GM12801 (cell line): ENCODE measurements around the gene FHOD3.

Experiments
- TF ChIP-seq, protein P1 (sequence below): IDR thresholded peaks from one replicate; pipeline ENCODE4 v1.5.1; 2011; ENCODE audit warnings: control low read depth; ENCODE audit not compliant: insufficient read length; ENCODE audit errors: extremely low read depth

FHOD3 gene

DNA sequence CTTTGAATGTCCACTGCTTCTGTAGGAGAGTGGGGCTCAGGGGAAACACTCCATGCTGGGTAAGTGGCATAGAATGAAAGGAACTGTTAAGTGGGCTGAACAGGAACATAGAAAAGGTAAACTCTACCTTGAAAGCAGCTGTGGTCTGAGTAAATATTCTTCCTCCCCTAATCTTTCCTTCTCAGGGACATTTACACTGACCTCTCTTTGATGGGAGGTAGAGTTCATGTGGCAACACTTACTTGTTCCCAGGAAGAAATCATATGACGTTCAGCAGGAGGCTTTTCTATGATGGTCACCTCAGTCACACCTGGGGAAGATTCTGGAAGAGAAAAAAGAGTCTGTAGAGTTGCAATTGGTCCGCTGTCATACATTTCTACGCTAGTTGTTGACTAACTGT, 521.1 kb downstream of the FHOD3 start:
- TF ChIP-seq, protein P1, sequence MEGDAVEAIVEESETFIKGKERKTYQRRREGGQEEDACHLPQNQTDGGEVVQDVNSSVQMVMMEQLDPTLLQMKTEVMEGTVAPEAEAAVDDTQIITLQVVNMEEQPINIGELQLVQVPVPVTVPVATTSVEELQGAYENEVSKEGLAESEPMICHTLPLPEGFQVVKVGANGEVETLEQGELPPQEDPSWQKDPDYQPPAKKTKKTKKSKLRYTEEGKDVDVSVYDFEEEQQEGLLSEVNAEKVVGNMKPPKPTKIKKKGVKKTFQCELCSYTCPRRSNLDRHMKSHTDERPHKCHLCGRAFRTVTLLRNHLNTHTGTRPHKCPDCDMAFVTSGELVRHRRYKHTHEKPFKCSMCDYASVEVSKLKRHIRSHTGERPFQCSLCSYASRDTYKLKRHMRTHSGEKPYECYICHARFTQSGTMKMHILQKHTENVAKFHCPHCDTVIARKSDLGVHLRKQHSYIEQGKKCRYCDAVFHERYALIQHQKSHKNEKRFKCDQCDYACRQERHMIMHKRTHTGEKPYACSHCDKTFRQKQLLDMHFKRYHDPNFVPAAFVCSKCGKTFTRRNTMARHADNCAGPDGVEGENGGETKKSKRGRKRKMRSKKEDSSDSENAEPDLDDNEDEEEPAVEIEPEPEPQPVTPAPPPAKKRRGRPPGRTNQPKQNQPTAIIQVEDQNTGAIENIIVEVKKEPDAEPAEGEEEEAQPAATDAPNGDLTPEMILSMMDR: no peak

DNA sequence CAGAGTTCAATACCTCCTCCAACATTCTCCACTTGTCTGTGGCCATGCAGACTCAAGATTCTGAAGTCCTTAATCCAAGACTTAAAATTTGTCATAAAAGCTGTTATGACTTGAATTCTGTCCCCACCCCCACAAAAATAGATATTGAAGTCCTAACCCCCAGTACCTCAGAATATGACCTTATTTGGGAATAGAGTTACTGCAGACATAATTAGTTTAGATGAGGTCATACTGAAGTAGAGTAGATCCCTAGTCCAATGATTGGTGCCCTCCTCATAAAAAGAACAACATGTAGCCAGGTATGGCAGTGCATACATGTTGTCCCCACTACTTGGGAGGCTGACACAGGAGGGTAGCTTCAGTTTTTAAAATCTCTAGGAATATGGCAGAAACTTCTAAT, 522.1 kb downstream of the FHOD3 start:
- TF ChIP-seq, protein P1: no peak

DNA sequence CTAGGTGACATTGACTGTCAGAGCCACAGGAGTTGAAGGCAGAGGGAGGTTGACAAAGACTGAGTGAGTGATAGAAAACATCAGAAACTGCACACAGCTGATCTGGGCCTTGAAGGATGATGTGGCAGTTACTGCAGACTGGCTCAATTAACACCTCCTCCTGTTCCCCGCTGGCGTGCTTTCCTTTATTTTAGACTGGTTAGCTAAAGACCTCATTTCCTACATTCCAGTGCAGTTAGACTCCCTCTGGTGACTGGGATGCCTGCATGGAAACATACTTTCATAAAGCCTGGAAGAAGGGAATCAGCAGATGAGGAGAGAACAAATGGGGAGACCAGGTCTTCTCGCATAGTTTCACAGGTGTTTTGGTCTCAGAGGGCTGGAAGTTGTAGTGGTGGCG, 524.2 kb downstream of the FHOD3 start:
- TF ChIP-seq, protein P1: no peak

DNA sequence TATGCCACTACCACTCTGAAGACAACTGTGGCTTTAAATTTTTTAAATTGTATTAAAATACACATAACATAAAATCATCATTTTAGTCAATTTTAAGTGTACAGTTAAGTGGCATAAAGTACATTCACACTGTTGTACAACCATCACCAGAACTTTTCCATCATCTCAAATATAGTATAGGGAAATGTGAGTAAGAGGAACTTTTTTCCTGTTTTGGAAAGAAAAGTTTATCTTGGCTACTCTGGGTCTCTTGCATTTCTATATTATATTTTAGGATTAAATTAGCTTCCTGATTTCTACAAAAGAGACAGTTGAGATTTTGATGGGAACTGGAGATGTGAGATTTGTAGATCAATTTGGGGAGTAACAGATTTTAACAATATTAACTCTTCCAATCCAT, 528.0 kb downstream of the FHOD3 start:
- TF ChIP-seq, protein P1: no peak

DNA sequence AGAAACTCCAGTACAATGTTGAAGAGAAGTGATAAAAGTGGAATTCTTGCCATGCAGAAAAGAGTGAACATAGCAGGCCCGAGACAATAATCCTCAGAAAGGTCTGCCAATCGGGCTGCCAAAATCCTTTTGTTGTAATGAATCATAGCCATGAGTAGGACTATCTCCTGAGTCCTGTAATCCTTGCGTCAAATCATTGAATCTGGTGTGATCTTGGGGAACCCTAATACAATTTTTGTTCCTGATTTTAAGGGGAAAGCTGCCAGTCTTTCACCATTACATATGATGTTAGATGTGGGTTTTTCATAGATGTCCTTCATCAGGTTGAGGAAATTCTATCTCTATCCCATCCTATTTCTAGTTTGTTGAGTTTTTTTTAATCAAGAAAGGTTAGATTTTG, 529.0 kb downstream of the FHOD3 start:
- TF ChIP-seq, protein P1: no peak

DNA sequence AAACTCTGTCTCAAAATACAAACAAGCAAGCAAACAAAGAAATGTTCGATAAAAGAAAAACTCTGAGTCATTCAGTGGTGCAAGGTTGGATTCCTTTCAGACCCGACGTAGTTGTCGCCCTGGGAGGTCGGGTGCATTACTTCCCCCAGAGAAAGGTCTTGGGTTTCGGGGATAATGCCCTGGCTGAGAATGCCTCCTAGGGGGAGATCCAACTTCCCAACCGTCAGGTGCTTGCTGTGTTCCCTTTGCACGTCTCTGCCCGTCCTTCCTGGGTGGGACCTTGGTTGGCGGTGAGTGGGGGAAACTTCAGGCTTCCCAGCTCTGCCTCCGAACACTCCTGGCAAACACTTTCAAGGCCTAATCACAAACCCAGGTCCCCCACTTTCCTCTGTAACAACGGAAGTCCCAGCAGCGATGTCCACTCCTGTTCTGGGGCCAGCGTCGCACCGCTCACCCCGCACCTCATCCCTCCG, 530.7 kb downstream of the FHOD3 start:
- TF ChIP-seq, protein P1: no peak

DNA sequence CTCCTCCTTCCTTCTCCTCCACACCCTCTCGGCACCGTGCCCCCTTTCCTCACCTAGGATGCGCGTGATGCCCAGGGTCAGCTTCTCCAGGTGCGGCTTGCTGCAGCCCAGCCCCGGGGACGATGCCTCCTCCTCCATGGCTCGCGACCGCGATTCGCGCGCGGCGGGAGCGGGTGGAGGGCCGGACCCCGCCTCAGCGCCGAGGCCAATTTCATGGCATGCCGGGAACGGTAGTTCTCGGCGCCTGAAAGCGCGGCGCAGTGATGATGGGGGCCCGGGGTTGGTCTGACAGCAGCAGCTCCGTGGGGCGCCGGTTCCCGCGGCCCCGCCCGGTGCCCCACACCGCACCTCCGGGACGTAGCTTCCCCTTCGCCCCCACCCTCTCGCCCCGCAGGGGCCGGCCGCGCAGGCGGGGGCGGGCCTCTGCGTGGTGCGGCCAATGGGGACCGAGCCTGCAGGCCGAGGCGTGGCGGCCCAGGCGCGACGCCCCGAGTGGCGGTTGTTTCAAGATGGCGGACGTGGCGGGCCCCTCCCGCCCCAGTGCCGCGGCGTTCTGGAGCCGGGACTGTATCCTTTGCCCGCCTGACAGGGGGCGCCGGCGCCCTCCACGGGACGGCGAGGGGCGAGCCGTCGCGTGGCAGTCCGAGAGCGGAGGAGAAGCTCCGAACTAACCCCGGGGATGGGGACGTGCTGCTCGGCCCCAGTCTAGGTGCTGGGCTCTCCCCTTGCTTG, 531.3 kb downstream of the FHOD3 start, which contains the start of the genes KIAA1328 and TPGS2:
KIAA1328 (plus strand) TSS at position 498 of the 732 bp plus-strand sequence; CDS start at position 510, 12 bp downstream.
TPGS2 (minus strand) TSS at position 373 of the 732 bp plus-strand sequence; CDS start at position 138, 235 bp downstream.
- TF ChIP-seq, protein P1: no peak
